GM21447 (cell line): ENCODE results near the gene PLB1.

ENCODE experiments used
- ATAC-seq: cut with Tn5 transposase; IDR thresholded peaks from one replicate; pipeline ENCODE4 v1.9.1; 2021; ENCODE audit not compliant: unreplicated experiment

Gene PLB1

DNA sequence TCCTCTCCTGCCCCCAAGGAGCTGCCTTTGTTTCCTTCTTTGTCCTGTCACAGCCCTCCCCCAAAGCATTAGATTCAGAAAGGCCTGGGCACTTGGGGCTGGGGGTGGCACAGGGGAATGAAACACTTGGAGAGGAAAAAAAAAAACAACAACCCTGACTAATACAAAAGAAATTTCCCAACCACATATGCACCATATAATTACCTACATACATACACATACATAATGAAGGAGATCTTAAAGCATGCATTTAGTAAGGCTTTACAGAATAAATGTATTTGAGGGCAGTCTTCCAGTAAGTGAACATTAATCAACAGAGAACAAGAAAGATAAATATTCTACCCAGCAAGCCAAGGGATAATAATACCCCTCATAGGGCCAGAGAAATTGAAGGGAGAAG lies 185.7 kb downstream of the PLB1 start:
- ATAC-seq, result no peak

DNA sequence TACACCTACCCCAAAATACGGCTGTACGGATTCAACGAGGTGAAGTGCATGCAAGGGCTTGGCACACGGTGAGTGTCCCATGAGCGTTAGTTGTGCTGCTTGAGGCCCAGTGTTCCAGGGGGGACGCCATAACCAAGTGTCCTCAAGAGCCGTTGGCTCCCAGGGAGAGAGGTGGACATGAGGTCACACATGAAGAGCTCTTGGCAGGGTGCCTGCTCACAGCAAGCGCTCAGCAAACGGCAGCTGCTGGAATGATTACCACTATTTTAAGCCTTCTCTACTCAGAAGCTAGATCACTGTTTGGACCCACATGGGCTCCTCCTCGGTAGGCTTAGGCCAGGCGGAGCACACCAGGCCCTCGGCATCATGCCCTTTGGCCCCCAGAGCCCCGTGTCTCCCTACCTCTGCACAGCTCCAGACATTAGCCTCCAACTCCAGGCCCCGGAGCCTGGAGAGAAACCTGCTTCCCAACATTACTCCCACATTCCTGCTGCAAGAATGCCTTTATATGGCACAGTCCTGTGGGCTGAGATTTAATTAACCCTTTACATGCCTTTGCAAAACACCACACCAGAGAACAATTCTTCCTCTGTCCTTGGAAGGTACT lies 187.3 kb downstream of the PLB1 start:
- no peak for ATAC-seq

DNA sequence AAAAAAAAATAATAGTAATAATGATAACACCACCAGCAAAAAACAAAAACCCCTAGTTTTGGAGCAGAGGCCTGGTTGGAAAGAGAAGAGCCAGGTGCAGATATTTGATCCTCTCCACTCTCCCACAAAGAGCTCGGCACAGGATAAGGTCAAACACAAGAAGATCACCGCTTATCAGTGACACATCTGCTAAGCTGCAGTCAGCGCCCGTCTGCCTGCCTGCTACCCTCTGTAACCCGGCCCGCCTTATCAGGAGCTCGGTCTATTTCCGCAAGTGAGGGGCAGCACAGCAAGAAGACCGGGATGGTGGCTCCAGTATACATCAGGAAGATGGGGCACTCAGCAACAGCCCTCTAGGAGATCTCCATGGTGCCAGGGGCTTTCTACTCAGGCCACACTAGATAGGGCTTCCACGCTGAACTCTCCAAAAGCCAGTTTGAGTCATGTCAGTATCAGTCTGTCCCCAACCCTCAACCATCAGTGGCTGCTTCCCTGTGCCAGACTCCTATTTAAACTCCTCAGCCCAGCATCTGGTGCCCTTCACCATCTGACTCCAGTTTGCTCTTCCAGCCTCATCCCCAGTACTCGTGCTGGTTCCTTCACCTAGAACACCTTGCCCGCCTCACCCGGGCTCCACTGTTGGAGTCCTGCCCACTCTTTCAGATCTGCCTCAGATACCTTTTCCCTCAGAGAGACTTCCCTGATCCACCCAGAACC lies 188.4 kb downstream of the PLB1 start:
- no peak for ATAC-seq

DNA sequence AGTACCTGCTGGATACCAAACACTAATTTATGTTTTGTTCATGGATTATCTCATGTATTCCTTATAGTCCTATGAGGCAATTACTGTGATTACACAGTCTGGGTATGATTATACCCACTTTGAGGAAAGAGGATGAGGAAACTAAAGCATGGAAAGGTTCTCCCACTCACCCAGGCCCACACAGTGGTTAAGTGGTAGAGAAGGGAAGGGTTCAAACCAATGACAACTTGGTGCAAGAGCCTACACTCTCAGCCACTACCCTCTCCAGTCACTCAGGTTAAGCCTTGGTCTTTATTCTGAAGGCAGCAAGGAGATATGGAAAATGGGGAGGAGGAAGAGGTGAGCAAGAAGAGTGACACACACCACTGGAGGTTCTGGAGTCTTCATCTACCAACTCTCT lies 191.3 kb downstream of the PLB1 start:
- no peak for ATAC-seq

DNA sequence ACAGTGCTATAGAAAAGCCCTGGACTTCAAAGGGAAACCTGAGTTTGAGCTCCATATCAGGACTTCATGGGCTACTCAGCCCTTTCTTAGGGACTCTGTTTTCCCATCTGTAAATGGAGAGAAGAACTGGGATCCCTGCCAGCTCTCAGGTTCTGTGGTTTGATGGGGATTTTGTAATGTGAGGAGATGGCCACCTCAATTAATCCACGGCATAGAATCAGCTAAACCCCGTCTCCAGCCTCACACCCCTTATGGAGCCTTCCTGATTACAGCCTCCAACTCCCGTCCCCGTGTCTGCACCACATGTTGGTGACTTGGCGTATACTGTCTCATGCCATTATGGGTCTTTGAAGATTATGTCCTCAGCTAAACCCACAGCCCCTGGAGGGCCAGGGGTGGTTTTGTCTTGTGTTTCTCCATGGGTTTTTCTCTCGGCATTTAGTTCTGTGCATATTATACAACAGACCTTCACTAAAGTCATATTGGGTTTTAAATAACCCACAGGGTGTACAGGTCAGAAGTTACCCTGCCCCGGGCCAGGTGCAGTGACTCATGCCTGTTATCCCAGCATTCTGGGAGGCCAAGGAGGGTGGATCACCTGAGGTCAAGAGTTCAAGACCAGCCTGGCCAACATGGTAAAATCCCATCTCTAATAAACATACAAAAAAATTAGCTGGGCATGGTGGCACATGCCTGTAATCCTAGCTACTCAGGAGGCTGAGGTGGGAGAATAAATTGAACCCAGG lies 192.0 kb downstream of the PLB1 start:
- no peak for ATAC-seq

DNA sequence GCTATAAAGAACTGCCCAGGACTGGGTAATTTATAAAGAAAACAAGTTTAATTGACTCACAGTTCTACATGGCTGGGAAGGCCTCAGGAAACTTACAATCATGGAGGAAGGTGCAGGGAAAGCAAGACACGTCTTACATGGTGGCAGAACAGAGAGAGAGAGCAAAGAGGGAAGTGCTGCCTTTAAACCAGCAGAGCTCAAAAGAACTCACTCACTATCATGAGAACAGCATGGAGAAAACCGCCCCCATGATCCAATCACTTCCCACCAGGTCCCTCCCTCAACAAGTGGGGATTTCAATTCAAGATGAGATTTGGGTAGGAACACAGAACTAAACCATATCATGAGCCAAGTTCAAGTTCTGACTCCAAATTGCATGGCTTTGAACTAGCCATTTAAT lies 193.0 kb downstream of the PLB1 start:
- ATAC-seq, result no peak

DNA sequence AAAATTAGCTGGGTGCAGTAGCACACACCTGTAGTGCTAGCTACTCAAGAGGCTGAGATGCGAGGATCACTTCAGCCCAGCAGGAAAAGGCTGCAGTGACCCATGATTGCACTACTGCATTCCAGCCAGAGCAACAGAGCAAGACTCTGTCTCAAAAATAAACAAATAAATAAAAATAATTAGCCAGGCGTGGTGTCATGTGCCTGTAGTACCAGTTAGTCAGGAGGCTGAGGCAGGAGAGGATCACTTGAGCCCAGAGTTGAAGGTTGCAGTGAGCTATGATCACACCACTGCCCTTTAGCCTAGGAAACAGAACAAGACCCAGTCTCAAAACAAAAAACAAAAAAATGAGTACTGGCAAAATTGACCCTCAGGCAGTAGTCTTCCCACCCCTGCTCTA lies 193.9 kb downstream of the PLB1 start:
- ATAC-seq, result no peak

DNA sequence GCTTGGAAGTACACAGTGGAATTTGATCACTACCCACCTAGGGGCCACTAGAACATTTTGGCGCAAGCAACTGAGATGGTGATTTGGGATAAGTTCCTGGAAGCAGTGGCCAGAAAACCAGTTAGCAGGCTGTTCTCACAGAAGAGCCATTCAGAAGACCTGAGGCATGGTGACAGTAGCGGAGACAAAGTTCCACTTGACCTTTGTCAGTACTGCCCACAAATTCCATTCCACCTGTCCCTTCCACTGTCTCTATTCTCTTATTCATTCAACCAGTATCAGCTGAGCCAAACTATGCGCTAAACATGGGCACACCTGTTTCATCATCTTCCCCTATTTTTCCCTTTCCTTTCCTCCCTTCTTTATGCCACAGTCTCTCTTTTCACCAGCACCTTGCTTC lies 196.6 kb downstream of the PLB1 start:
- no peak for ATAC-seq

DNA sequence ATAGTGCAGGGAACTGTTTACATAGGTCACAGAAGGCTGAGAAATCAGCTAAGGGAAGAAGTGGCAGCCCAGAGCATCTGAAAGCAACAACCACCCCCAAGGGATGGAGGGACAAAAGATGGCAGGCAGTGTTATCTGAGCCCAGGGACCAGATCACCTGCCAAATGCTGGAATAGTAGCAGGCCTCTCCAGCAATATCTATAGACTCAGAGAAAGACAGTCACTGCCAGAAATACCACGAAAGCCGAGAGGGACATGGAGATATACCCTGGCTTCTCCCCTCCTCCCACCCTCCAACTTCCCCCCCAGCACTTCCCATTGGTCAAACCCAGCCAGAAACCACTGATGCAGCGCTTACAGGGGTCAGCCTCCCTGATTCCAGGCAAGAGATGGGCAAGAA lies 197.4 kb downstream of the PLB1 start:
- ATAC-seq, result no peak
